NCI-H1105 (cell line): ENCODE data around the gene CTNNA2.

ENCODE experiments used
- DNase-seq: peaks from one replicate; lab custom pipeline; 2025; lab: John Stamatoyannopoulos, UW

CTNNA2 gene

DNA sequence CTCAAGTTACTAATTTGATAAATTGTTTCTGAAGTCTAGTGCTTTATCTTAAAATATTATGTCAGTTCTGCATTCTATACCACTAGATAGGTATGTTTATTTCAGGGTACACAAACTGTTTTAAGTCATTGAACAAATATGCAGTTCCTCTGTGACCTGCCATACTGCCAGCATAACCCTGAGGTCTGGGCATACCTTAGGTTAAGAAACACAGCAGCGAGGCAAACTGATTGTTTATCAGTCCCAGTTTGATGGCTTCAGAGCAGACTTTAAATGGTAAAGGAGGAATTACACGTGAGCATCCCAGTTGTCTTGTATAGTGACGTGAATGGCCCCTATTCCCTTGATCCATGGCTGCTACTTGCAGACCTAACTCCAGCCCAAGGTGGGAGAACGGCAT is 978.1 kb downstream of the CTNNA2 start:
- no peak for DNase-seq

DNA sequence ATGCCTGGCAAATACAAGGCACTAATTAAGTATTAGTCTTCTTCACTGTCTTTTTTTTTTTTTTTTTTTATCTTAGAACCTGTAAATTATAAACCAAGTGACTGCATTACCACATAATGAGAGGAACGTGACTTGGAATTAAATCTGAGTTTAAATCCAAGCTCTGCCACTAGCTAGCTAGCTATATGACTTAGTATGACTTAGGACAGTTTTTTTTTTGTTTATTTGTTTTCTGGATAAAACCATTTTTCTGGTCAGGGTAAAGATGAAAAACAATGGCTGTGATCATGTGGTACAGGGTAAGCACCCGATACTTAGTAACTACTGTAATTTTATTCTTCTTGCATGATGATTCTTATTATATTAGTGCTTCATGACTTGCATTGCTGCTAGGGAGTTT is 983.5 kb downstream of the CTNNA2 start:
- no peak for DNase-seq

DNA sequence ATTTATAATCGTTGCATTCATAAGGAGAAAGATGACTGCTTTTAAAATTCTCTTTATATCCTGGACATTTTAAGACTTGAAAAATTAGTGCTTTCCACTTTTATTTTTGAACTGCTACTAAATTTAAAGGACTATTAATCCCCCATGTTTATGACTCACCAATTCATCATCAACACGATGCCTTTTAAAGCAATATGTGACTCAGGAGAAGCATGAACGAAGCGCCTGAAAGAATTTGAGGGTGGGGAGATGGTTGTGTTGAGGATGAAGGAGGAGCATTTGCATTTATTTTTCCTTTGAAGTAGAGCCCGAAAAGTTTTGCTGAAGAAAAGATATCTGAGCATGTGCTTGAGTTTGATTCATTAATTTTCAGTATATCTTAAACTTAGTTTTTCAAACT is 983.9 kb downstream of the CTNNA2 start:
- no peak for DNase-seq

DNA sequence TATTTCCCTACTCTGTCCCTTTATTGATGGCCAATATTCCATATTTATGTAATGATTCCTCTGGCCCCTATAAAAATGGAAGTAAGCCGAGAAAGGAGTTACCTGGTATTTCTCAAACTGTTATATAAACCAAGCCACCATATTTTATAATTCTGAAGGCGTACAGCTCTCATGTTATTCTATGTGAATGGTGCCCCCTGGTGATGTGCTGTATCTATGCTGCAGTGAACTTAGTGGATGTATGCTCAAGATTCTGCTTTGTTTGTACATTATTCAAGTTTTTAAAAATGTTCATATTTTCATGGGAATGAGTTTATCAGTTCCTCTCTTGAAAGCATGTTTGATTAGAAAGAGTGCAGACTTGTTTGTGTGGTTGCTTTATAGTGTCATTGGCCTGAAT is 986.2 kb downstream of the CTNNA2 start:
- no peak for DNase-seq

DNA sequence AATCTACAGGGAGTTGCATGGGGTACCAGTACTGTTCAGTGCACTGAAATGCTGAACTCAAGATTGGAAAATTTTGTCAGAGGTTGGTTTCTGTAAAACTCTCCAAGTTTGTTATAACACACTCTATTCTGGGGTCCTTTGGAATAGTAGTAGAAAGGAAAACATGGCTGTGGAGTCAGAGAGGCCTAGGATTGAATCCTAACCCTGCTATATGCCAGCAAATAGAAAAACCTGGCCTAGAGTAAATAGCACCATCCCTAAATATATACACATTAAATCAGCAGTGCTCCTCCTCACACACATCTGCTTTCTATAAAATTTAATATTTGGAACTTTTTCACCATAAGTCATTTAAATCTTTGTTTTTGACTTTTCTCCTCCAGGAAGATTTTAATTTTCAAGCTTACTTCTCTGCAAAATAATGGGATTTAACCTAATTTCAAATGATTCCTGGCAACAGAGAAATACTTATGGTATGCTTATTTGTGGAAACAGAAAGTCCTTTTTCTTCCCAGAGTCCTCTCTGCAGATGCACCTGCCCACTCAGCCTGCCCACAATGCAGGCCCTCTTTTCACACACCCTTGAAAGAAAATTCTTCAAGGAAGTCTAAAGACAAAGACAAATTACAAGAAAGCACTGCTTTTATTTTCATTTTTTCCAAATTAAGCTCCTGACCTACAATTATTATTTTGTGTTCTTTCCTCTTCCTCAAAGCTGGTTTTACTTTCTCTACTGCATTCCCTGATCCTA is 989.2 kb downstream of the CTNNA2 start:
- no peak for DNase-seq

DNA sequence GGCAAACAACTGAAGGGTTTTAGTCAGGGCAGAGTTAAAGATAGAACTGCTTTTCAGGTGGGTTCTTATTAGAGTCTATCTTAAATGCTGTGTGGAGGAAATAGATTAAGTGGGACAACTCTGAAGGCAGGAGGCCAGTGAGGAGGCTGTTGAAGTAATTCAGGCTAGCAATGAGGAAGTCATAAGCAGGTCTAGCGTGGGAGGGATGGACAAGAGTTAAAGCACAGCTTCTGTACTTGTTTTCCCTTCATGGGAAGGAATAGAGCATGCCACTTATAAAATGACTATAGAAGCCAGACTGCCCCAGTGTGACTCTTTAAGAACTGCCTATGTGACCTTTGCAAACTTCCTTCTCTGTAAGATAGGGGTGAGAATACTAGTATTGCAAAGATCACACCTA is 993.7 kb downstream of the CTNNA2 start:
- no peak for DNase-seq

DNA sequence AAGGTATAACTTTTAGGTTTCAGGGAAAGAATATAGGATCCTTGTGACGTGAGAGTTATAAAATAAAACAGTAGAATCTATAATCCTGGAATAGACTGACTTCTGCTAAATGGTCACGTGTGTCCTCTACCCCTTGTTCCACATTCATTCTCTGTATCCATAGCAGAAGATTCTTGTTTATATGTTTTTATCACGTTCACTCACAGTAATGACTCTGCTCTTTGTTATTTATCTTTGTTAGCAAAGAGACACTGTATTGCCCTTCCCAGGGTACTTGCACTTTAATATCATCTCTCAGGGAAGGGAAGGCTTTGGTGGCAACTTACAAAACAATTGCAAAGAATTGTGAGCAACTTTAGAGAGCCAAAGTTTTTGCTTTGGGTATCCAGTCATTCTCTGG is 997.9 kb downstream of the CTNNA2 start:
- no peak for DNase-seq

DNA sequence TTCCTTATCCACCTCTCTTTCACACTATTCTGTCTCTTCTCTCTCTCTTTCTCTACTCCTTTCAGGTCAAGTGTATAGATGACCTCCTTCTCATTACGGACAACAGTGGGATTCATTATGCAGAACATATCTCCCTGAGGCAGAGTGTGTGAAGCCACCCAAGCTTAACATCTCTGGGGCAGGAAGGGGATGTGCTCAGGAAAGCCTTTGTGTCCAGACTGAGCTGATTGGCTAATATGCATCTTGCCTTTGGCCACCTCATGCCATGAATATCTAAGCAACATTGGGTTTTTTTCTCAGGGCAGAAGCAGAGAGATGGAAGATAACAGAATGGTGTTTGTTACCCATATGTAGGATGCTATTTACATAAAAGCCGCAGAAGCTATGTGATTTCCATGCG is 1003.1 kb downstream of the CTNNA2 start:
- DNase-seq = no peak

DNA sequence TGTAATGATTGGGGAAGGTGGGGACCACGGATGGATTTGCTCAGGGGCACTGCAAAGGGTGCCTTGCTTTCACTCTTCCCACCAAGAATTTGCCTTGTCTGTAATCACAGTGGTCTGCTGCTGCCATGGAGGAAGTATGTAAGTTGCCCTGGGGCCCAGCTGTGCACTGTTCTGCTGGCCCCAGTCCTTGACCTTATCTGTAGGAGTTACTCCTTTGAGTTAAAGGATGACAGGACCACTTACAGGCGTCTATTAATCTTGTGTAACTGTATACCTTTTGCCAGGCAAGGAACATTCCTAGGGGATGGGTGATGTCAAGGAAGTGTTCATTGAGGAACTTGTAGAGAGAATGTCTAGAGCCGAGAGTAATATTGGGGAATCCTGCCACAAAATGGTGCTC is 1004.5 kb downstream of the CTNNA2 start:
- no peak for DNase-seq

DNA sequence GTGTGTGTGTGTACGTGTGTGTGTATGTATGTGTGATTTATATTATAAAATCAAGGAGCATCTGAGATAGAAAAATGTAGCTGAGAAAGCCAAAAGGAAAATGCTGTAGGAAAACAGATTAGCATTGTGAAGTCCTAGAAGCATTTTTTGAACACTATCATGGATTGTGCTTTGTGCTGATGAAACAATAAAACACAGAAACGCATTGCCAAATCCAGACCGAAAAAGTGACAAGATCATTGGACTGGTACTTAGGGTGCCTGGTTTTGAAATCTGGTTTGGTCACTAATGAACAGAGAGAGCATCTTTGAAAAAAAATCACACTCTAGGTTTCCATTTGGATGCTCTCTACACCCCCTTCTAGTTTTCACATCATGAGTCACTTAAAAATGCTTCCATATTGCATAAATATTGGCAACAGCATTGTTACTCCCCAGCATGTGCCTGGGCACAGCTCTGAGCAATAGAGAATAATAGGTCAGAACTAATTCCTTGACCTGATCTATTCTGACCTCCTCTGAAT is 1006.3 kb downstream of the CTNNA2 start:
- DNase-seq = no peak

DNA sequence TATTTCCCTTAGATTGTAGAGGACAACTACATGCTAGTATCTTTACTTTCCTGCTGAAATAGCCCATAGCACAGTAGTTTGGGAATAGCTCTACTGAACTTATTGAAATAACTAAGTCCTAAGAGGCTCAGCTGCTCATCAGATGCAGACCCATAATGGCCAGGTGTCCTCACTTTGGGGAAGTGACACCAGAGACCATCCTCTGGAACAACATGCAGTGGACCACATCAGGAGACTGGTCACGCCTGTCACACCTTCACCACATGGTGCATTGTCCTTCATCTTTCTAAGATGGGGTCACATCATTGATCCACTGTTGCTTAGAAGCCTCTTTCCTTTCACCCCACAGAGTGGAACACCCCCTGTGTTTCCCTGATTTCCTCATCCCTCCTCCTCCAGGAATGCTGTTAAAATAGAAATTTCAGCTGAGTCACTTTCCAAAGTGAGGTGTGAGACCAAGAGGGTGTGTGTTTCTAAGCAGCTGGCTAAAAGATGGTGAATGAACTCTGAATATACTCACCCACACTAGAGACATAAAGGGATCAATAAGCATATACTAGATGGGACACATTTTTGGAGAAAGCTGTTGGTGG is 1006.9 kb downstream of the CTNNA2 start:
- DNase-seq = no peak

DNA sequence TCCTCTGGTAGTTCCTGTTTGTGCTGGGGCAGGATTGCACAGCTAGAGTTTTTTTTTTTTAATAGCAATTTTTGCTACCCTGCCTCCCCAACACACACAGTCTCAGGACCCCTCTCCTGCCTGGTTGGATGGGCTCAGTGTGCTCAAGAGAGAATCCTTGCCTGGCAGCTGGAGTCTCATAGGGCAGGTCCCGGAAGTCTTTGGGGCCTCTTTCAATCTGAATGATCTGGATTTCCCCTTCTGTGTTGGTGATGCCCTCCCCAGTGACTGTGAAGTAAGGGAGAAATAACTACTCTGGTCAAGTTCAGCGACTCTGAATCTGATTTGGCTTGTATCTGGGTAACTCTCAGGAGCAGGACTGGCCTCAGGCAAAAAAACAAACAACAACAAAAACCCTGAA is 1012.3 kb downstream of the CTNNA2 start:
- no peak for DNase-seq

DNA sequence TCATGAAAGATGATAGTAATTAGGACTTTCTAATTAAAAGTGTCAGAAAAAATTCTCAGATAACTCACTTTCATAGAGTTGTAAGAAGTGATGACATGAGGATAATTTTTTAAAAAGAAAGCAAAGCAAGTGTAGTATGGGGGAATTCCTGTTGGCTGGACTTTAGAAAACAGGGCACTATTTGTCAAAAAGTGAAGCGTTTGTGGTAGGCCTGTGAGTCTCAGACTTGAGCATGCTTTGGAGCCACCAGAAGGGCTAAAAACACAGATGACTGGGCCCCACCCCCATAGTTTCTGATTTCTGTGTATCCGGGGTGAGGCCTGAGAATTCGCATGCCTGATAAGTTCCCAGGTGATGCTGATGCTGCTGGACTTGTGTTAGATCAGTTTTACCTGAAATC is 1014.3 kb downstream of the CTNNA2 start:
- no peak for DNase-seq

DNA sequence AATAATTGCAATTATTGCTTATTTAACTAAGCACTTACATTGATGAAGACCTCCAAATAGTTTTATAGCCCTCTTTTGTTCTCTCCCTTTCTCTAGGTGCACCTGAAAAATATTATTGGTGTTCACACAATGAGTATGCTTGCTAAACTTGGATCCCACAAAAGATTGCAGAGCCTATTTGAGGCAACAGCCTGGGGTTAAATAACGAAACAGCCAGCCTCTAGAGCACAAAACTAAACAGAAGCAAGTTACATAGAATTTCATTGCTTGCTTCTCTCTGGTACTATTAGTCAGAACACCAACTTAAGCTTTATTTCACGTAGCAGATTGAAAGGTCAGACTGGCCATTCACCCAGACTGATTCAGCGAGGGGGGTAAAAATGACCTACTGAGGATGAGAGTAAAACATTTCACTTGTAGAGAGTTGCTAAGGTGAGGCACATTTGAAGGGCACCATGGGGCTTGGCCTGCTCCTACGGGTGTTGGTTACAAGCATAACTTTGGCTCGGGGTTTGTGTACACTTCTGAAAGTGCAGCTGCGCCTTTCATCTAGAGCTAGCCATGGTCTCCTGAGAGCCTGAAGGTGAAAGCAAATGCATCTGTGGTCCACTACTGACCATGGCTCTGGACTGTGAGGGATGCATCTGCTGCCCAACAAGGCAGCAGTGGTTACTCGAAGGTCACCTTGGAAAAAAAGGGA is 1016.8 kb downstream of the CTNNA2 start:
- no peak for DNase-seq

DNA sequence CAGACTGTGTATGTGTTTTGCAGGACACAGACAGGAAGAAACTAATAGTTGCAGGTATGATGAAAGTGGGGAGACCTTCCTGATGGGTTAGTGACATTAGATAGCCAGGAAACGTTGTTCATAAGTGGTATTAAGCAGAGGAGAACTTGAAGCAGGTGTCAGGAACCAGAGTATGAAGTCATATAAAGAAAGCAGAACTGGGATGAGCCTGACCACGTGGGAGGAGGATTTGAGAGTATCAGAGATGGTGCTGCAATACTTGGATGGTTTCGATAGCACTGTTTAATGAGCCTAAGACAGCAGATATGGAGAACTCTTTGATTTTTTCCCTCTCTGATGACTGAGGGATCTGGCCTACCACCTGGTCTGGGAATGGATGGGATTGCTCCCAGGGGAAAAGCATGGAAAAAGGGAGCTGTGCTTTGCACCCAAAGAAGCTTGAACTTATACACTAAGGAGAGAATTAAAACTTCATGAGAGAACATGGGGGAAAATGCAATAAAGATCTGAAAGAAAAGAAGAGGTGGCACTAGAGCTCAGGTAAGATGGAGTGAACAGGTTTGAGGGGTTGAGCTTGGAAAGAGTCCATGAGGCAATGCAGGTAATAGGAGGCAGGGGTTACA is 1017.7 kb downstream of the CTNNA2 start:
- no peak for DNase-seq

DNA sequence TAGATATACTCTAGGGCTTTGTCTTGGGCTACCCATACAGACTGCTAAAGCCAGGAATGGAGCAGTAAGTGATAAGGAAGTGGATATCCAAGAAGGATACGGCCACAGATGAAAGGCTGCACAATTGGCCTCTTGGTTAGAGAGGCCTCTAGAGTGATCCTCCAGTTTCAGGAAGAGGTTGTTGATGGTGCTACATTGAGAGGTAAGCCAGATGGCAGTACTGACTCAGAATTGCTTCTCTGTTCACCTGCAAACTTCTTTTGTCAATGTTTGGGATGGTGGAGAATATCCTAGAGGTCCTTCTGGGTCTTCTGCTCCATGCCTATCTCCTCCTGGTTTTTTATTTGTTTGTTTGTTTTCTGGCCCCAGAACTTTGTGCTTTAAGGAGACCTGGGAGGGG is 1018.5 kb downstream of the CTNNA2 start:
- no peak for DNase-seq

DNA sequence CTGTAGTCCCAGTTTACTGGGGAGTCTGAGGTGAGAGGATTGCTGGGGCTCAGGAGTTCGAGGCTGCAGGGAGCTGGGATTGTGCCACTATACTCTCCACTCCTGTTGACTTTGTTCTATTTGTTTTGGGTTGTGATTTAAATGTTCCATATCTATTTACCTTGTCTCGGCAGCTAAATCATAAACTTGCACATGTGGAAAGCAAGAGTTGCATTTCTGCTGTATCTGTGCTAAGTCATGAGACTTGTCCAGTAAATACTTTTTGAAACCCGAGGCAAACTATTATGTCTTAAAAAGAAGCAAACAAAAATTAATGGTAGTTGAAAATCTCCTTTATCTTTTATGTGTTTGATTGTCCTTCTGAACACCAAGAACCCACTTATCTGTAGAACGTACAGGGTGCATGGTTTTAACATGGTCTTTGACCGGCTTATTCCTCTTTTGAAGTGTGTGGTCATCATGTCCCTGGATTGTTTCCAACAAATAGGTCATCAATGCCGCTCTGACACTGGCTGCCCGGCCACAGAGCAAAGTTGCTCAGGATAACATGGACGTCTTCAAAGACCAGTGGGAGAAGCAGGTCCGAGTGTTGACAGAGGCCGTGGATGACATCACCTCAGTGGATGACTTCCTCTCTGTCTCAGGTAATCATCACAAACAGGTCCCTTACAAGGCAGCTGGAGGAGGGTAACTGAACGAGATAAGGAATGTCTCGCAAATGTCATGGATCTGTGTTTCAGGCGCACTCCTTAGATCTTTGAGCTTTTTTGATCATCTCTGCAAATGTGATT is 1032.8 kb downstream of the CTNNA2 start:
- no peak for DNase-seq

DNA sequence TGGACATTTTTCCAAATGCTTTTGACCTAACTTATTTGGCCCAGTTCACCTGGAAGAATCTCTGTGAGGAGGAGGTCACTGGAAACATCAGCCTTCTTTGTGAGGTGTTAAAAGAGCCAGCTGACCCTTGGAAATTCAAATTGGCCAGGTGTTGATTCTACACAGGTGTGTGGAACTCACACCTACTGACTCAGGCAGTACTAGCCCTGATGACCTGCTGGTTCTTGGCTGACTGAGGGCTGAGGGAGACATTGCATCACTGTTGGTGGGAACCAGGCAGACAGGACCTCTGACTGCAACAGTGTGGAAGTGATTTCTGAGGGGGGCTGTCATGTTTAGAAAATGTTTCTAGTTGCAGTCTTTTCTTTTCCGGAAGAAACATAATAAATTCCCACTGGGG is 1033.9 kb downstream of the CTNNA2 start:
- no peak for DNase-seq

DNA sequence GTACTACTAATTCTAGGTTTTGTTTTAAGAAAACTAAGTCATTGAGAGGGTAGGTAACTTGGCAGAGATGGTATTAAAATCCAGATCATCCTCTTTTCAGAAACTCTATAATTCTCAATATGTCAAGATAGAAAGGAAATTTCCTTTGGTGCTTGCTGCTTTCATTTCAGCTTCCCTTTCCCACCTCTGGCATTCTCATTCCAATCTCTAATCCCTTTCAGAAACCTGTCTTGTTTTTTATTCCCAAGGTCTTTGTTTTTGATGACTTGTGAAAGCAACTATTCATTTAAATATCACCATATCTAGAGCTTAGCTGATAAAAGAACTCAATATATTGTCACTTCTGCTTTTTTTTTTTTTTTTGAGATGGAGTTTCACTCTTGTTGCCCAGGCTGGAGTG is 1034.5 kb downstream of the CTNNA2 start:
- no peak for DNase-seq

DNA sequence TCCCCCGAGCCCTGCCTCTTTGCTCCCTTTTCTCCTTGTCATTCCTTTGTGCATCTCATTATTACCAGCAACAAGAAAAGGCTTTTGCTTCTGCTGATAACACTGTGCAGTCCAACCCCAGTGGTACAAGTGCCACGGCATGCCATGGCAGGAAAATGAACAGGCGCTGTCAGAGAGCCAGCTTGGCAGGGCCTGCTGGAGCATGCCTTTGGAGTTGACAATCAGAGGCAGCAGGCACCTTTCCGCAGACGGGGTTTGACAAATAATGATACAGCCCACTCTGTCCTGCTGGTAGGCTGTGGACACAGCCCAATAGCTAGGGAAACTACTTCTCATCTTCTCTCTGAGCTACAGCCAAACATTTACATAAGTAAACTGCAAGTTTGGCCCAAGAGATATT is 1035.6 kb downstream of the CTNNA2 start:
- DNase-seq = peak; percentile 17

DNA sequence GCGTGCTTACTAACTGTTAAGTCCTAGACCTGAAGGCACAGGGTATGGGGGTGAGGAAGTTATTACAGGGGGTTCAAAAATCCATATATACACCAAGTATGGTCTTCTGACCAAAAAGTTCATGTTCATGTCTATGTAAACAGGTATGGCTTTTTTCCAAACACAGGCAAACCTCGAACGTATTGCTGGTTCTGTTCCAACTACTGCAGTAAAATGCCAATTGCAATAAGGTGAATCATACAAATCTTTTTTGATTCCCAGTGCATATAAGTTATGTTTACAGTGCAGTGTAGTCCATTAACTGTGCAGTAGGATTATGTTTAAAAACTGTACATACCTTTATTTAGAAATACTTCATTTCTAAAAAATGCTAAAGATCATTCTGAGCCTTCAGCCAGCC is 1037.0 kb downstream of the CTNNA2 start:
- DNase-seq = no peak

DNA sequence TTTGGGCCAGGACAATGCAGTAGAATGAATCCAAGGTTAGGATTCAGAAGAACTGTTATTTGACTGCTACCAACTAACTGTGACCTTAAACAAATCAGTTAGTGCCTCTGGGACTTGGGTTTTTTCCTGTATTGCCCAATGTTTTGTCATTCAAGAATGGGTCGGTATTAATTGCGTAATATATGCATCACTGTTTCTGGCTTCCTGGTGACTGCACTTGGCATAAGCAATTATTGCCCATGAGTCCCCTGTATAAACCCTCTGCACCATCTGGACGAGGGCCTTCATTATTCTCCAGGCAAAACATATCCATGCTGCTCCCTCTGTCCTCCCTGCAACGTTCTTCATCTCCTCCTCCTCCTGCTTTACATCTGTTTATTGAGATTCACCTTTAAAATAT is 1047.5 kb downstream of the CTNNA2 start:
- DNase-seq = no peak
